ENCODE measurements around the gene LBH. TPM values are rescaled to one million over a fixed set of nuclear protein-coding genes. Genes with fewer than 3 reads are reported as not detected.

Gene LBH
- polyA plus RNA-seq, 1 of the 3 experiments (the other 2 are of a cell fraction): 22.8 TPM

GRCh38 chr2:30192314-30192713 lies 39.0 kb upstream of the LBH start:
- no peak overlapping the region for H3K27ac ChIP-seq (ENCODE audit: low read depth in 2 of 2, low read length in 1 of 2)
- H3K36me3 ChIP-seq (replicated peaks in 1 of 2; ENCODE audit: control insufficient read depth in 1 of 2, insufficient read depth in 2 of 2, low read length in 1 of 2): no peaks in the 10 kb centered on the region
- no peak overlapping the region for H3K4me2 ChIP-seq
- WGBS (ENCODE audit: low lambda C conversion rate): 73% methylated on average over 4 of the region's 4 CpGs
- ChIA-PET CTCF (interaction anchor here (0.5 to 4.1 kb wide), 8 partner anchors 16 to 672 kb away, joined by 3 to 21 read pairs (median 8); no protein-coding TSS in a partner anchor), POLR2A (no interaction called here)
- H3F3A ChIP-seq (replicated peaks; ENCODE audit: insufficient read depth): no peaks in the 10 kb centered on the region
- DNase-seq: no peak
- no peak overlapping the region for H3K9ac ChIP-seq
- no peak overlapping the region for H3K4me3 ChIP-seq (ENCODE audit: low read depth in 2 of 2, low read length in 1 of 2)
- no peak overlapping the region for H2AFZ ChIP-seq (ENCODE audit: low read depth)
- H3K4me1 ChIP-seq (ENCODE audit: control insufficient read depth in 1 of 2, insufficient read depth in 2 of 2, low read depth in 1 of 2, low read length in 1 of 2): peaks cover 0 to 4% of the 10 kb centered on the region in 2 experiments; a peak in 1 of 4 replicates
- no peaks in the 10 kb centered on the region for H3K9me3 ChIP-seq
- TF ChIP-seq PBX3 (IDR thresholded peaks at IDR 0.05) (no peak), REST (IDR thresholded peaks at IDR 0.05; ENCODE audit: low read depth, low read length) (no peak), USF2 (IDR thresholded peaks at IDR 0.05; ENCODE audit: borderline replicate concordance, low read depth, low read length) (no peak), POLR2AphosphoS5 (IDR thresholded peaks at IDR 0.05; ENCODE audit: low read depth, low read length) (no peak), YY1 (IDR thresholded peaks at IDR 0.05; ENCODE audit: low read depth) (no peak)
- H3K9me2 ChIP-seq: no peaks in the 10 kb centered on the region
- no peaks in the 10 kb centered on the region; the same call in 1 of the 2 replicates for H3K27me3 ChIP-seq (ENCODE audit: insufficient read depth)
- H4K20me1 ChIP-seq (ENCODE audit: insufficient read depth): no peaks in the 10 kb centered on the region
- no peaks in the 10 kb centered on the region for H3K79me2 ChIP-seq (ENCODE audit: insufficient read depth)

- no peaks in the 10 kb centered on the region for H3K9me2 ChIP-seq
- H3K79me2 ChIP-seq (ENCODE audit: insufficient read depth): no peaks in the 10 kb centered on the region
- no peak overlapping the region for H3K9ac ChIP-seq
- H3K36me3 ChIP-seq (replicated peaks in 1 of 2; ENCODE audit: control insufficient read depth in 1 of 2, insufficient read depth in 2 of 2, low read length in 1 of 2): no peaks in the 10 kb centered on the region
- H3F3A ChIP-seq (replicated peaks; ENCODE audit: insufficient read depth): no peaks in the 10 kb centered on the region
- WGBS (ENCODE audit: low lambda C conversion rate): 73% methylated on average over 13 of the region's 13 CpGs
- peaks cover 0 to 6% of the 10 kb centered on the region in 2 experiments; a peak in 1 of 4 replicates for H3K4me1 ChIP-seq (ENCODE audit: control insufficient read depth in 1 of 2, insufficient read depth in 2 of 2, low read depth in 1 of 2, low read length in 1 of 2)
- no peak overlapping the region for H3K4me2 ChIP-seq
- no peak overlapping the region for H3K27ac ChIP-seq (ENCODE audit: low read depth in 2 of 2, low read length in 1 of 2)
- no peak overlapping the region for H3K4me3 ChIP-seq (ENCODE audit: low read depth in 2 of 2, low read length in 1 of 2)
- ChIA-PET CTCF (interaction anchor here (0.9 to 4.0 kb wide), 7 partner anchors 15 to 519 kb away, joined by 3 to 21 read pairs (median 3); no protein-coding TSS in a partner anchor), POLR2A (no interaction called here)
- H3K27me3 ChIP-seq (ENCODE audit: insufficient read depth): no peaks in the 10 kb centered on the region; the same call in 1 of the 2 replicates
- no peaks in the 10 kb centered on the region for H4K20me1 ChIP-seq (ENCODE audit: insufficient read depth)
- no peak for DNase-seq
- no peak overlapping the region for H2AFZ ChIP-seq (ENCODE audit: low read depth)
- H3K9me3 ChIP-seq: no peaks in the 10 kb centered on the region
- no peak for TF ChIP-seq USF2 (IDR thresholded peaks at IDR 0.05; ENCODE audit: borderline replicate concordance, low read depth, low read length)
- TF ChIP-seq PBX3 (IDR thresholded peaks at IDR 0.05): no peak
- TF ChIP-seq NFIC (IDR thresholded peaks at IDR 0.05; ENCODE audit: borderline replicate concordance): no peak
- no peak for TF ChIP-seq ELF1 (IDR thresholded peaks at IDR 0.05)
- no peak for TF ChIP-seq RCOR1 (IDR thresholded peaks at IDR 0.05; ENCODE audit: low read length)
- no peak for TF ChIP-seq GATA2 (CRISPR knock-in tag; IDR thresholded peaks at IDR 0.05)
- TF ChIP-seq CTCF (IDR thresholded peaks at IDR 0.05): no peak
- no peak for TF ChIP-seq MEF2A (IDR thresholded peaks at IDR 0.05; ENCODE audit: borderline replicate concordance, low read depth)
- TF ChIP-seq NRF1 (IDR thresholded peaks at IDR 0.05; ENCODE audit: low read depth, low read length): no peak
- TF ChIP-seq FOXJ3 (CRISPR knock-in tag; IDR thresholded peaks at IDR 0.05): no peak
- TF ChIP-seq IRF3 (IDR thresholded peaks at IDR 0.05; ENCODE audit: low read depth, low read length): no peak
These were observed 38.1 kb upstream of the LBH start for GRCh38 chr2:30193104-30193681.

All from SK-N-SH (cell line).